ENCODE data around the gene PRR18. TPM values are rescaled to one million over a fixed set of nuclear protein-coding genes. Genes with fewer than 3 reads are reported as not detected.

The PRR18 gene
- total and polyA plus RNA-seq, 2 of the 13 experiments (the other 11 are each of a cell fraction or from before 2014, with no cell fraction given): 0.04 TPM

DNA sequence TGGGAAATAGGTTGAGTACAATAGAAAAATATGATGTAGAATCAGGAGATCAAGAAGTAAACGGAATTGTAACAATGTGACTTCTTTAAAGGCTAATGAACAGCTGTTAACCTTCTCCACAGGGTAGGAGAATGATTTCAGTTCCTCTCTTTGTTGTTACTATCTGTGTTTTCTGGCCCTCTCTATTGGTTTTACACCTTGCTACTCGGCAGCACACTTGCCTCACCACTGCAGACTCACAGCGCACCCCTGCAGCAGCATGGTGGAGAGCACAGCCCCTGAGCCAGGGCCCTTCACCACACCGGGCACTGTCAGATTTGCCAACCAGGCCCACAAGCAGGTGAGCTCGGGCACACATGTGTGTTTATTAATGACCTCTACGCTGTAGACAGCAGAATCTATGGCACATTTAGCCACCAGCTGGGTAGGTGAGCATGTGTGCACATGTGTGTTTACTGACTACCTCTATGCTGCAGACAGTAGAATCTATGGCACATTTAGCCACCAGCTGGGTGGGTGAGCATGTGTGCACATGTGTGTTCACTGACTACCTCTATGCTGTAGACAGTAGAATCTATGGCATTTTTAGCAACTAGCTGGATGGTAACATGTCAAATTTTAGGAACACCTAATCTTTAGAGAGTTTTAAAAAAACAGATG lies 17.3 kb upstream of the PRR18 start:
- TF ChIP-seq, protein P1, sequence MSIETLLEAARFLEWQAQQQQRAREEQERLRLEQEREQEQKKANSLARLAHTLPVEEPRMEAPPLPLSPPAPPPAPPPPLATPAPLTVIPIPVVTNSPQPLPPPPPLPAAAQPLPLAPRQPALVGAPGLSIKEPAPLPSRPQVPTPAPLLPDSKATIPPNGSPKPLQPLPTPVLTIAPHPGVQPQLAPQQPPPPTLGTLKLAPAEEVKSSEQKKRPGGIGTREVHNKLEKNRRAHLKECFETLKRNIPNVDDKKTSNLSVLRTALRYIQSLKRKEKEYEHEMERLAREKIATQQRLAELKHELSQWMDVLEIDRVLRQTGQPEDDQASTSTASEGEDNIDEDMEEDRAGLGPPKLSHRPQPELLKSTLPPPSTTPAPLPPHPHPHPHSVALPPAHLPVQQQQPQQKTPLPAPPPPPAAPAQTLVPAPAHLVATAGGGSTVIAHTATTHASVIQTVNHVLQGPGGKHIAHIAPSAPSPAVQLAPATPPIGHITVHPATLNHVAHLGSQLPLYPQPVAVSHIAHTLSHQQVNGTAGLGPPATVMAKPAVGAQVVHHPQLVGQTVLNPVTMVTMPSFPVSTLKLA (IDR thresholded peaks at IDR 0.05): peak; percentile 8; the same call in 1 of the 2 replicates
- TF ChIP-seq ZNF264 (CRISPR knock-in tag; IDR thresholded peaks at IDR 0.05) (no peak), RBM22 (optimal IDR thresholded peaks at IDR 0.05; ENCODE audit: low read length) (peak; percentile 35), ZSCAN25 (CRISPR knock-in tag; IDR thresholded peaks at IDR 0.05) (0 out of 2 replicates have a peak, but pooled peaks have one; percentile 57), ZNF296 (CRISPR knock-in tag; conservative IDR thresholded peaks at IDR 0.05) (no peak), NKX3-1 (CRISPR knock-in tag; IDR thresholded peaks at IDR 0.05) (no peak)
- H4K20me1 ChIP-seq (ENCODE audit: insufficient read depth, low read length): peaks cover 19% of the 10 kb centered on the region
- intact Hi-C loops (cut with micrococcal nuclease; ENCODE audit: unreplicated experiment) (no loop called here), in situ Hi-C loops (cut with HindIII; ENCODE audit: extremely low pct_ligation_motif_present, low pct_unique_long_range_greater_than_20kb) (no loop called here)
- ChIA-PET CTCF (ENCODE audit: low intra/inter-chr PET ratio, low total read pairs) (no interaction called here), POLR2A (no interaction called here)
- no peak for ATAC-seq
- no peak for DNase-seq (ENCODE audit: low spot score)
- BruUV-seq (replicated peaks): no TSS peak
- no peak for FAIRE-seq
- H3K27me3 ChIP-seq (ENCODE audit: control insufficient read depth in 1 of 2, insufficient read depth in 2 of 2, low read length in 2 of 2): no peaks in the 10 kb centered on the region
- no peak overlapping the region for H2AFZ ChIP-seq (ENCODE audit: low read length)
- peaks cover 21 to 76% of the 10 kb centered on the region in 2 experiments for H3K36me3 ChIP-seq (replicated peaks in 1 of 2; ENCODE audit: control insufficient read depth in 1 of 2, insufficient read depth in 2 of 2, low read length in 2 of 2)
- H3K9me3 ChIP-seq (ENCODE audit: low read length): no peaks in the 10 kb centered on the region
- H3K79me2 ChIP-seq (ENCODE audit: insufficient read depth, low read length): peaks cover 34% of the 10 kb centered on the region
- WGBS (ENCODE audit: low lambda C conversion rate): 94% methylated on average over 6 of the region's 6 CpGs
- no peak overlapping the region for H3K4me2 ChIP-seq (ENCODE audit: low read depth, low read length)
- H3K9ac ChIP-seq (ENCODE audit: insufficient read depth, low read depth, low read length): no peak overlapping the region
- no peak overlapping the region for H3K27ac ChIP-seq (ENCODE audit: extremely low read length, insufficient read depth, low read length)
- no peak overlapping the region for H3K4me3 ChIP-seq (replicated peaks in 1 of 3; ENCODE audit: insufficient read depth in 1 of 3, low read depth in 2 of 3, low read length in 3 of 3)
- peaks cover 9% of the 10 kb centered on the region; the same call in 1 of the 2 replicates for H3K4me1 ChIP-seq (ENCODE audit: insufficient read depth, low read length)

- 96% methylated on average over 5 of the region's 5 CpGs for WGBS (ENCODE audit: low lambda C conversion rate)
- DNase-seq (ENCODE audit: low spot score): no peak
- intact Hi-C loops (cut with micrococcal nuclease; ENCODE audit: unreplicated experiment): no loop called here
- no peak for FAIRE-seq
- BruUV-seq (replicated peaks): no TSS peak
- H3K9ac ChIP-seq (ENCODE audit: insufficient read depth, low read depth, low read length): no peak overlapping the region
- no peaks in the 10 kb centered on the region for H3K4me1 ChIP-seq (ENCODE audit: insufficient read depth, low read length)
- no peak overlapping the region for H3K4me2 ChIP-seq (ENCODE audit: low read depth, low read length)
- H3K36me3 ChIP-seq (replicated peaks in 1 of 2; ENCODE audit: control insufficient read depth in 1 of 2, insufficient read depth in 2 of 2, low read length in 2 of 2): peaks cover 19 to 70% of the 10 kb centered on the region in 2 experiments
- H3K27me3 ChIP-seq (ENCODE audit: control insufficient read depth in 1 of 2, insufficient read depth in 2 of 2, low read length in 2 of 2): no peaks in the 10 kb centered on the region
- H3K79me2 ChIP-seq (ENCODE audit: insufficient read depth, low read length): peaks cover 13% of the 10 kb centered on the region
- no peak overlapping the region for H3K4me3 ChIP-seq (replicated peaks in 1 of 3; ENCODE audit: insufficient read depth in 1 of 3, low read depth in 2 of 3, low read length in 3 of 3)
- H2AFZ ChIP-seq (ENCODE audit: low read length): no peak overlapping the region
- no peaks in the 10 kb centered on the region; the same call in 1 of the 2 replicates for H4K20me1 ChIP-seq (ENCODE audit: insufficient read depth, low read length)
- H3K27ac ChIP-seq (ENCODE audit: extremely low read length, insufficient read depth, low read length): no peak overlapping the region
- ChIA-PET CTCF (ENCODE audit: low intra/inter-chr PET ratio, low total read pairs) (no interaction called here), POLR2A (no interaction called here)
- no peak for ATAC-seq
- in situ Hi-C loops (cut with HindIII; ENCODE audit: extremely low pct_ligation_motif_present, low pct_unique_long_range_greater_than_20kb): no loop called here
- no peaks in the 10 kb centered on the region for H3K9me3 ChIP-seq (ENCODE audit: low read length)
- no peak for TF ChIP-seq TFAP4 (IDR thresholded peaks at IDR 0.05; ENCODE audit: borderline replicate concordance, low read depth)
- TF ChIP-seq, protein P2, sequence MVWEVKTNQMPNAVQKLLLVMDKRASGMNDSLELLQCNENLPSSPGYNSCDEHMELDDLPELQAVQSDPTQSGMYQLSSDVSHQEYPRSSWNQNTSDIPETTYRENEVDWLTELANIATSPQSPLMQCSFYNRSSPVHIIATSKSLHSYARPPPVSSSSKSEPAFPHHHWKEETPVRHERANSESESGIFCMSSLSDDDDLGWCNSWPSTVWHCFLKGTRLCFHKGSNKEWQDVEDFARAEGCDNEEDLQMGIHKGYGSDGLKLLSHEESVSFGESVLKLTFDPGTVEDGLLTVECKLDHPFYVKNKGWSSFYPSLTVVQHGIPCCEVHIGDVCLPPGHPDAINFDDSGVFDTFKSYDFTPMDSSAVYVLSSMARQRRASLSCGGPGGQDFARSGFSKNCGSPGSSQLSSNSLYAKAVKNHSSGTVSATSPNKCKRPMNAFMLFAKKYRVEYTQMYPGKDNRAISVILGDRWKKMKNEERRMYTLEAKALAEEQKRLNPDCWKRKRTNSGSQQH (CRISPR knock-in tag; IDR thresholded peaks at IDR 0.05; ENCODE audit: low read depth): no peak
- TF ChIP-seq, protein P3, sequence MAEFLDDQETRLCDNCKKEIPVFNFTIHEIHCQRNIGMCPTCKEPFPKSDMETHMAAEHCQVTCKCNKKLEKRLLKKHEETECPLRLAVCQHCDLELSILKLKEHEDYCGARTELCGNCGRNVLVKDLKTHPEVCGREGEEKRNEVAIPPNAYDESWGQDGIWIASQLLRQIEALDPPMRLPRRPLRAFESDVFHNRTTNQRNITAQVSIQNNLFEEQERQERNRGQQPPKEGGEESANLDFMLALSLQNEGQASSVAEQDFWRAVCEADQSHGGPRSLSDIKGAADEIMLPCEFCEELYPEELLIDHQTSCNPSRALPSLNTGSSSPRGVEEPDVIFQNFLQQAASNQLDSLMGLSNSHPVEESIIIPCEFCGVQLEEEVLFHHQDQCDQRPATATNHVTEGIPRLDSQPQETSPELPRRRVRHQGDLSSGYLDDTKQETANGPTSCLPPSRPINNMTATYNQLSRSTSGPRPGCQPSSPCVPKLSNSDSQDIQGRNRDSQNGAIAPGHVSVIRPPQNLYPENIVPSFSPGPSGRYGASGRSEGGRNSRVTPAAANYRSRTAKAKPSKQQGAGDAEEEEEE (CRISPR knock-in tag; IDR thresholded peaks at IDR 0.05; ENCODE audit: borderline replicate concordance): no peak
- TF ChIP-seq MYPOP (CRISPR knock-in tag; IDR thresholded peaks at IDR 0.05): no peak
- TF ChIP-seq NFYC (CRISPR knock-in tag; IDR thresholded peaks at IDR 0.05): no peak
- no peak for TF ChIP-seq PITX1 (CRISPR knock-in tag; IDR thresholded peaks at IDR 0.05)
These were observed 15.2 kb upstream of the PRR18 start for GRCh38 chr6:166323395-166323794.

Measured in HepG2 (cell line).